Activated B cell treated with CpG ODN at 0.5 μM for 24 hours (primary cell): ENCODE data around the gene CNPY4. TPM values are rescaled to one million over a fixed set of nuclear protein-coding genes. Genes with fewer than 3 reads are reported as not detected.
A peak's percentile ranks its signal among the peaks of the same experiment; 100 is the strongest.

ENCODE experiments used
- ATAC-seq: fragments of 200-7000 bp; cut with Tn5 transposase; one replicate; pipeline ENCODE4 v1.10.0; 2021; ENCODE audit warnings: low read depth, mild to moderate bottlenecking, moderate library complexity
- CTCF ChIA-PET: fragments of 350-600 bp; sonication (Branson Sonifier 250); formaldehyde crosslinking; loops from one replicate; lab custom pipeline; 2021; ENCODE audit warnings: antibody characterized with exemption; lab: Charles Lee
- POLR2A ChIA-PET: fragments of 350-600 bp; sonication (Branson Sonifier 250); formaldehyde crosslinking; loops from one replicate; lab custom pipeline; 2021; ENCODE audit warnings: antibody characterized with exemption; lab: Charles Lee
- DNase-seq: peaks from one replicate; pipeline ENCODE4 v3.0.0; 2022
- H3K27ac Mint-ChIP-seq: one replicate; pipeline ENCODE4 v1.8.0; 2020; ENCODE audit warnings: mixed read lengths
- H3K27me3 Mint-ChIP-seq: one replicate; pipeline ENCODE4 v1.8.0; 2021; ENCODE audit warnings: mixed read lengths
- H3K36me3 Mint-ChIP-seq: one replicate; pipeline ENCODE4 v1.8.0; 2021; ENCODE audit warnings: low read depth, mixed read lengths
- H3K4me1 Mint-ChIP-seq: one replicate; pipeline ENCODE4 v1.8.0; 2021; ENCODE audit warnings: mixed read lengths
- H3K4me3 Mint-ChIP-seq: one replicate; pipeline ENCODE4 v1.8.0; 2020; ENCODE audit warnings: mild to moderate bottlenecking, mixed read lengths
- H3K9me3 Mint-ChIP-seq: one replicate; pipeline ENCODE4 v1.8.0; 2020; ENCODE audit warnings: mixed read lengths
- intact Hi-C: fragments of 100-400 bp; cut with micrococcal nuclease; formaldehyde crosslinking; loops from one replicate; pipeline ENCODE4 v1.15.1; 2024
- total RNA-seq: library from RNA; stranded (reverse); gene quantifications from 2 replicates; pipeline ENCODE4 v1.2.3, GENCODE V29; 2022
- TF ChIP-seq, protein P1 (sequence below): fragments of 200-600 bp; IDR thresholded peaks from one replicate; pipeline ENCODE4 v1.8.0; 2022; ENCODE audit warnings: antibody characterized with exemption, mild to moderate bottlenecking

Gene CNPY4
- total RNA-seq, 1 donor from 2014 or later = 8.6 TPM

GRCh38 chr7:100081535-100082102 lies 37.8 kb upstream of the CNPY4 start, which contains the start of gene ZNF3:
ZNF3 (minus strand) TSS chr7:100081723; CDS start chr7:100077357, 4,366 bp downstream.
- POLR2A ChIA-PET = interaction anchor here (0.6 to 3.2 kb wide), 22 partner anchors 20 to 806 kb away, joined by 3 to 64 read pairs (median 4); partner anchors contain the start of genes AP4M1, FBXO24, GPC2 and LRCH4
- TF ChIP-seq, protein P1, sequence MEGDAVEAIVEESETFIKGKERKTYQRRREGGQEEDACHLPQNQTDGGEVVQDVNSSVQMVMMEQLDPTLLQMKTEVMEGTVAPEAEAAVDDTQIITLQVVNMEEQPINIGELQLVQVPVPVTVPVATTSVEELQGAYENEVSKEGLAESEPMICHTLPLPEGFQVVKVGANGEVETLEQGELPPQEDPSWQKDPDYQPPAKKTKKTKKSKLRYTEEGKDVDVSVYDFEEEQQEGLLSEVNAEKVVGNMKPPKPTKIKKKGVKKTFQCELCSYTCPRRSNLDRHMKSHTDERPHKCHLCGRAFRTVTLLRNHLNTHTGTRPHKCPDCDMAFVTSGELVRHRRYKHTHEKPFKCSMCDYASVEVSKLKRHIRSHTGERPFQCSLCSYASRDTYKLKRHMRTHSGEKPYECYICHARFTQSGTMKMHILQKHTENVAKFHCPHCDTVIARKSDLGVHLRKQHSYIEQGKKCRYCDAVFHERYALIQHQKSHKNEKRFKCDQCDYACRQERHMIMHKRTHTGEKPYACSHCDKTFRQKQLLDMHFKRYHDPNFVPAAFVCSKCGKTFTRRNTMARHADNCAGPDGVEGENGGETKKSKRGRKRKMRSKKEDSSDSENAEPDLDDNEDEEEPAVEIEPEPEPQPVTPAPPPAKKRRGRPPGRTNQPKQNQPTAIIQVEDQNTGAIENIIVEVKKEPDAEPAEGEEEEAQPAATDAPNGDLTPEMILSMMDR = peak; percentile 58
- Mint-ChIP-seq H3K9me3 (no peaks in the 10 kb centered on the region), H3K4me3 (peak within 1 kb of the TSS; percentile 89), H3K4me1 (peaks cover 34% of the 10 kb centered on the region), H3K27ac (peak within 1 kb of the TSS; percentile 91), H3K36me3 (peaks cover 26% of the 10 kb centered on the region), H3K27me3 (no peaks in the 10 kb centered on the region)
- intact Hi-C loops = loop anchor here (1.0 to 10.0 kb wide), 19 partner anchors 20 to 1173 kb away; partner anchors contain the start of genes AP4M1, CNPY4, GNB2 and MCM7
- ATAC-seq (peak; percentile 80), DNase-seq (peak; percentile 96)
- CTCF ChIA-PET = interaction anchor here (1.0 to 1.5 kb wide), 5 partner anchors 32 to 163 kb away, joined by 3 to 5 read pairs (median 4); partner anchors contain the start of gene MBLAC1

- Mint-ChIP-seq H3K4me3 (peak overlapping the region; percentile 89), H3K4me1 (peaks cover 38% of the 10 kb centered on the region), H3K9me3 (no peaks in the 10 kb centered on the region), H3K27ac (peak overlapping the region; percentile 91), H3K36me3 (peaks cover 19% of the 10 kb centered on the region), H3K27me3 (no peaks in the 10 kb centered on the region)
- no peak for DNase-seq
- CTCF ChIA-PET = interaction anchor here (0.8 to 1.3 kb wide), 6 partner anchors 19 to 164 kb away, joined by 3 to 5 read pairs (median 3); partner anchors contain the start of gene MBLAC1
- intact Hi-C loops = loop anchor here (1.0 to 10.0 kb wide), 10 partner anchors 18 to 1172 kb away; partner anchors contain the start of genes AP4M1, CNPY4, GNB2 and MCM7
- POLR2A ChIA-PET = interaction anchor here (0.5 to 3.2 kb wide), 37 partner anchors 8 to 792 kb away, joined by 3 to 64 read pairs (median 4); partner anchors contain the start of genes AP4M1, FAM200A, FBXO24 and GPC2
- no peak for ATAC-seq
- TF ChIP-seq, protein P1 = no peak
These were observed 36.5 kb upstream of the CNPY4 start for GRCh38 chr7:100082978-100083377.

GRCh38 chr7:100085515-100085914 lies 33.9 kb upstream of the CNPY4 start:
- CTCF ChIA-PET = no interaction called here
- no peaks in the 10 kb centered on the region for H3K27me3 Mint-ChIP-seq
- POLR2A ChIA-PET = no interaction called here
- H3K4me1 Mint-ChIP-seq = peaks cover 41% of the 10 kb centered on the region
- no peak overlapping the region for H3K27ac Mint-ChIP-seq
- ATAC-seq = no peak
- peaks cover 20% of the 10 kb centered on the region for H3K36me3 Mint-ChIP-seq
- no peaks in the 10 kb centered on the region for H3K9me3 Mint-ChIP-seq
- no peak overlapping the region for H3K4me3 Mint-ChIP-seq
- TF ChIP-seq, protein P1 = no peak
- no peak for DNase-seq
- intact Hi-C loops = loop anchor here (10.0 kb wide), 3 partner anchors 589 to 1169 kb away; partner anchors contain the start of genes GNB2 and ZNF789

- H3K27ac Mint-ChIP-seq = no peak overlapping the region
- DNase-seq (no peak), ATAC-seq (no peak)
- no peaks in the 10 kb centered on the region for H3K27me3 Mint-ChIP-seq
- H3K9me3 Mint-ChIP-seq = no peaks in the 10 kb centered on the region
- TF ChIP-seq, protein P1 = no peak
- CTCF ChIA-PET = no interaction called here
- peaks cover 29% of the 10 kb centered on the region for H3K36me3 Mint-ChIP-seq
- H3K4me3 Mint-ChIP-seq = peak overlapping the region; percentile 89
- POLR2A ChIA-PET = interaction anchor here (0.6 to 4.7 kb wide), 3 partner anchors 13 to 39 kb away, joined by 4 to 48 read pairs (median 7); partner anchors contain the start of genes AP4M1, MBLAC1 and MCM7
- H3K4me1 Mint-ChIP-seq = peaks cover 30% of the 10 kb centered on the region
- intact Hi-C loops = loop anchor here (10.0 kb wide), 3 partner anchors 588 to 1168 kb away; partner anchors contain the start of genes GNB2 and ZNF789
These were observed 32.2 kb upstream of the CNPY4 start for GRCh38 chr7:100087055-100087750.
